ENCODE results near the gene CMBL.
A peak's percentile ranks its signal among the peaks of the same experiment; 100 is the strongest.
"Not testable (repeated sequence)": the region's sequence is repeated elsewhere in the genome, so short reads cannot be mapped to it uniquely, and the experiment has no call there.

Gene CMBL

GRCh38 chr5:10307206-10308148 is at the start of gene CMBL:
CMBL (minus strand) TSS chr5:10307902; CDS start chr5:10290762, 17,140 bp downstream.
- DNase-seq, result no peak

GRCh38 chr5:10355071-10355889 is 47.6 kb upstream of the CMBL start:
- DNase-seq, result peak; percentile 49

- DNase-seq, result peak; percentile 51
Observed at GRCh38 chr5:10354048-10354872, 46.6 kb upstream of the CMBL start.

GRCh38 chr5:10353241-10354047 is 45.7 kb upstream of the CMBL start, which contains the start of gene MARCHF6:
MARCHF6 (plus strand) TSS chr5:10353695; CDS start chr5:10353899, 204 bp downstream.
- DNase-seq, result peak; percentile 95

GRCh38 chr5:10352430-10353240 is 44.9 kb upstream of the CMBL start:
- DNase-seq, result peak; percentile 15

GRCh38 chr5:10351919-10352318 is 44.2 kb upstream of the CMBL start:
- no peak for DNase-seq

- DNase-seq, result no peak
Observed at GRCh38 chr5:10351199-10351905, 43.6 kb upstream of the CMBL start.

- DNase-seq, result no peak
Observed at GRCh38 chr5:10348258-10348657, 40.6 kb upstream of the CMBL start.

GRCh38 chr5:10344461-10345106 is 36.9 kb upstream of the CMBL start:
- not testable (repeated sequence) for DNase-seq

GRCh38 chr5:10343486-10343885 is 35.8 kb upstream of the CMBL start:
- DNase-seq, result no peak

- DNase-seq, result no peak
Observed at GRCh38 chr5:10339958-10340357, 32.3 kb upstream of the CMBL start.

- no peak for DNase-seq
Observed at GRCh38 chr5:10339058-10339811, 31.5 kb upstream of the CMBL start.

- DNase-seq, result no peak
Observed at GRCh38 chr5:10338686-10339057, 31.0 kb upstream of the CMBL start.

GRCh38 chr5:10337986-10338385 is 30.3 kb upstream of the CMBL start:
- no peak for DNase-seq

- no peak for DNase-seq
Observed at GRCh38 chr5:10337107-10337506, 29.4 kb upstream of the CMBL start.

GRCh38 chr5:10335711-10336470 is 28.2 kb upstream of the CMBL start:
- no peak for DNase-seq

- no peak for DNase-seq
Observed at GRCh38 chr5:10334831-10335230, 27.1 kb upstream of the CMBL start.

Data from CD4-positive, alpha-beta T cell treated with Interleukin-10 for 1 hour (primary cell).